Activated T-cell treated with anti-CD3 and anti-CD28 coated beads for 48 hours (primary cell): Measurements from ENCODE around the gene USB1.

Experiments
- DNase-seq: peaks from one replicate; pipeline ENCODE4 v3.0.0-alpha.2; 2020; ENCODE audit warnings: low read depth

USB1 gene

GRCh38 chr16:58048494-58049231 lies 47.5 kb downstream of the USB1 start:
- DNase-seq = no peak

DNA sequence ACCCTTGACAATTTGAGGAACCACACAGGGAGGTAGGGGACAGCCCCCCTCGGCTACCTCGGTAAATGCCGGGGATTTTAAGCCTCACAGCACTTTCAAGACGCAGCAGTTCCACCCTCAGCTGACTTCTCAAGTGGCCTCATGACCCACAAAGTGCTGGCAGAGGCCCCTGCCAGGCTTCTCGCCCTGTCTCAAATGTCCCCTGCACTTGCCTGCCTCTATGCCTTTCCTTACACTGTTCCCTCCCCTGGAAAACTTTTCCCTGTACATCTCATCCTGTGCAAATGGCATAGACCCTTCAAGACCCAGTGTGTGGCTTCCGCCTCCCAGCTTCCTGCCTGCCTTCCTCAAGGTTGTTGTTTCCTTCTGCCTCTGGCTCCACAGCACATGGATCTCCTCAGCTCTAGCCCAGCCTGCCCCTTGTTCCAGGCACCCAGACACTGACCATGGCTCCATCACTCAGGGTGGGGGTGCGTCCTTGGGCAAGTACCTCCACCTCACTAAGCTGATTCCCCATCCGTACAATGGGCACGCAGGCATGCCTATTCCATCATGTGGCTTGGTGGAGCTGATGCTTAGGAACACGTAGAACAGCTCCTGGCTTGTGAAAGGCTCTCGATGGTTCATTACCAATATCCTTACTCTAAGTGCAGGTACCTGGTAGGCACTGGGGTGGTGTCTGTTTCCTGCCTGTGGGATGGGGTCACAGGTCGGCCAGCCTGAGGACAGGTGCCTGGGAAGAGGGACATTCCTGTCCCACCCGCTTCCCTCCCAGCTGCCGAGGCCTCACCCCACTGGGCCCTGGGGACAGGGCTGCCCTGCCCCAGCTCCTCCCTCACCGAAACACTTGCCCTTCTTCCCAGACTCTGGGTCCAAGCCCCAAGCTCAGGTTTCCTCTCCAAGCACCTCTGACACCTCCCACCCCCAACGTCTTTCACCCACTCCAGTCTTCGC lies 48.3 kb downstream of the USB1 start:
- DNase-seq = no peak

- DNase-seq = no peak
Observed at GRCh38 chr16:58051296-58051695, 50.1 kb downstream of the USB1 start.

DNA sequence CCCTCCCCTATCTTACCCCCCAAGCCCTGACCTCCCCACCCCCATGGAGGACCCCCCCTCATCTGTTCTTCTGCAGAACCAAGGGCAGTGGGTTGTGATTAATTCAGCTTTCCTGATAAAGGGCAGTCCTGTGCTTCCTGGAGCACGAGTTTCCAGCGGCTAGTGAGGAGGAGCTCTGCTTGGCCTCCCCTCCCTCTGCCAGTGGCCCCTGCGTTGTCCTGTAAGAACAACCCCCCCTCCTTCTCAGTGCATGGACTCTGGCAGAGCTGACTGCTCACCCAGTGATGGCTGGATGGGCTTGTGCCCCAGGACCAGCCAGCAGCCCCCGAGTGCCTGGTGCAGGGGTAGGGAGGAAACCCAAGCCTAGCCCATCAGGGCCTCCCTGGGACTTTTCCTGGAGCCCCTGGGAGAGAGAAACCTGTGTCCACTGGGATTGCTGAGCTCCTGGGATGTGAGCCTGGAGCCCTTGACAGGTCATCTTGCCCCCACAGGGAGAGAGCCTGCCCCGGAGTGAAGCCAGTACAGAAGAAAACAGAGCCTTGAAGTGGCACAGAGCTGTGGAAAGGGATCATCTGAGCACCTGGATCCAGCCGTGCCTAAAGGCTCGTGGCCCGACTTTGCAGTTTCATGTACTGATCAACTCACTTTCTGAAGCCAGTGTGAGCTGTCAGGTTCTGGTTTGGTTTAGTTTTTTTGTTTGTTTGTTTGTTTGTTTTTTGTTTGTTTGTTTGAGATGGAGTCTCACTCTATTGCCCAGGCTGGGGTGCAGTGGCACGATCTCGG lies 50.8 kb downstream of the USB1 start:
- no peak for DNase-seq

DNA sequence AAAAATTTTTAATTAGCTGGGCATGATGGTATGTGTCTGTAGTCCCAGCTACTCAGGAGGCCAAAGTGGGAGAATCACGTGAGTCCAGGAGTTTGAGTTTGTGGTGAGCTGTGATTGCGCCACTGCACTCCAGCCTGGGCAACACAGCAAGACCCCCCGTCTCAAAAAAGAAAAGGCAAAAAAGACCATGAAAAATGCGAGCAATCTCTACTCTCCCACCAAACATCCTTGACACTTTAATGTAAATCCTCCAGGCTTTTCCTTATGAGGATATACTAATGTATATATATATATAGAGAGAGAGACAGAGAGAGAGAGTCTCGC lies 52.4 kb downstream of the USB1 start:
- no peak for DNase-seq

DNA sequence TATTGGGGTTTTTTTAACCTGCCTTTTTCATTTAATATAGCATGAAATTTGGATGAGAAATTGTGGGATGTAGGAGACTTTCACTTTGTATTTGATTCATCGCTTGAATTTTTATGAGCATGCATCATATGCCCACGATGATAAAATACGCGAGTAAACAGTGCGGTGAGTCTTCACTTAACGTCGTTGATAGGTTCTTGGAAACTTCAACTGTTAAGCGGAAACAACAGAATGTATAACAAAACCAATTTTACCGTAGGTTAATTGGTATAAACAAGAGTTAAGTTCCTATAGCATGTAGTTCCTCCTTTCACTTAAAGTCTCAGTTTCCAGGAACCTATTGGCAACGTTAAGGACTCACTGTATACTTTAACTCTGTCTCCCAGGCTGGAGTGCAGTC lies 53.1 kb downstream of the USB1 start:
- DNase-seq = no peak

DNA sequence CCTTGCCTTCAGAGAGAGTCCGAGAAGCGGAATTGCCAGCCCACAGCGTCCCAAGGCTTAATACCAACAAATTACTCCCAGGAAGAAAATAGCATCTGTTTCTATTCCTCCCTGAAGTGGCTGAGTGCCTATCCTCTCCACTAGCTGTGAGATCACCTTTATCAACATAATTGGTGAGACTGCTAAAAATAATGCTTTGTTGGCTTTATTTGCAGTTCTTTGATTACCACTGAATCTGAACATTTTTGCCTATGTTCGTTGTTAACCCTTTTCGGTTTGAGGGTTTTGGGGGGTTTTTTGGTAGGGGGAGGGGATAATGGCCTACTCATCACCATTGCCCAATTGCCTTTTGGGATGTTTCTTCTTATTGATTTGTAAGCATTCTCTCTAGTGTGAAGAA lies 55.4 kb downstream of the USB1 start:
- DNase-seq = no peak

GRCh38 chr16:58057121-58057520 lies 55.9 kb downstream of the USB1 start:
- no peak for DNase-seq

- no peak for DNase-seq
Observed at GRCh38 chr16:58057784-58058183, 56.6 kb downstream of the USB1 start.

GRCh38 chr16:58062821-58063220 lies 61.6 kb downstream of the USB1 start:
- no peak for DNase-seq

GRCh38 chr16:58063377-58064076 lies 62.3 kb downstream of the USB1 start:
- no peak for DNase-seq

GRCh38 chr16:58070585-58070984 lies 69.4 kb downstream of the USB1 start:
- DNase-seq = no peak
